Glomerular endothelial cell (primary cell): ENCODE results near the gene PWWP2B. TPM values are rescaled to one million over a fixed set of nuclear protein-coding genes. Genes with fewer than 3 reads are reported as not detected.
"Not testable (repeated sequence)": the region's sequence is repeated elsewhere in the genome, so short reads cannot be mapped to it uniquely, and the experiment has no call there.

Source experiments
- DNase-seq: peaks from one replicate; pipeline ENCODE4 v3.0.0-alpha.2; 2011; ENCODE audit warnings: low read depth, low spot score; ENCODE audit errors: extremely low read depth
- total RNA-seq: library from RNA; depleted of rRNA; stranded (reverse); fragments of >200 nt; gene quantifications from 2 replicates; pipeline ENCODE4 v1.2.3, GENCODE V29; 2015

Gene PWWP2B
- total RNA-seq, 1 donor from 2014 or later: 17.3 TPM

DNA sequence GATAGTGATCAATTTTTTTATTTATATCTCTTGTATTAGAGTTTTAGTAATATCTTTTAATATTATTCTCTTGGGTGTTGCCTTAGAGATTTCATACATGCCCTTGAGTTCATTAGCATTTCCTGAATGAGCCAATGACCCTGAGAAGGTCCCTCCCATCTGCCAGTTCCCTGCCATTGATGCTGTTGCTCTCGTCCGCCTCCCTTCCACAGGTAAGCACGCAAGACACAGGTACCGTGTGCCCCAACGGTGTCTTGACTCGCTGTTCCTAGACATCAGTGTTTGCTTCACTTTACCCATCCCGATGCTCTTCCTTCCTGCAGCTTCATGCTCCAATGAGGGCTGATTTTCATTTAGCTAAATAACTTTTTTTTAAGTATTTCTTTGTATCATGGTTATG, 19.7 kb upstream of the PWWP2B start:
- DNase-seq: no peak

DNA sequence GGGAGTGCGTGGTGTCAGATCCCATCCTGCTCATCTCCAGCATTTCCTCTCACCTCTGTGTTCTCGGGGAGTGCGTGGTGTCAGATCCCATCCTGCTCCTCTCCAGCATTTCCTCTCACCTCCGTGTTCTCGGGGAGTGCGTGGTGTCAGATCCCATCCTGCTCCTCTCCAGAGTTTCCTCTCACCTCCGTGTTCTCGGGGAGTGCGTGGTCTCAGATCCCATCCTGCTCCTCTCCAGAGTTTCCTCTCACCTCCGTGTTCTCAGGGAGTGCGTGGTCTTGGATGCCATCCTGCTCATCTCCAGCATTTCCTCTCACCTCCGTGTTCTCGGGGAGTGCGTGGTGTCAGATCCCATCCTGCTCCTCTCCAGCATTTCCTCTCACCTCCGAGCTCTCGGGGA, 18.0 kb upstream of the PWWP2B start:
- DNase-seq: not testable (repeated sequence)

DNA sequence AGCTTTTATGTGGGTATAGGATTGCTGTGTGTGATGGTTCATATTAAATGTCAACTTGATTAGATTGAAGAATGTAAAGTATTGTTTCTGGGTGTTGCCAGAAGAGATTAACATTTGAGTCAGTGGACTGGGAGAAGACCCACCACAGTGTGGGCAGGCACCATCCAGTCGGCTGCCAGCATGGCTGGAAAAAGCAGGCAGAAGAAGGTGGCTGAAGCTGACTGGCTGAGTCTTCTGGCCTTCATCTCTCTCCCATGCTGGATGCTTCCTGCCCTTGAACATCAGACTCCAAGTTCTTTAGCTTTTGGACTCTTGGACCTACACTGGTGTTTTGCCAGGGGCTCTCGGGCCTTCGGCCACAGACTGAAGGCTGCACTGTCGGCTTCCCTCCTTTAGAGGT, 16.0 kb upstream of the PWWP2B start:
- DNase-seq: not testable (repeated sequence)

DNA sequence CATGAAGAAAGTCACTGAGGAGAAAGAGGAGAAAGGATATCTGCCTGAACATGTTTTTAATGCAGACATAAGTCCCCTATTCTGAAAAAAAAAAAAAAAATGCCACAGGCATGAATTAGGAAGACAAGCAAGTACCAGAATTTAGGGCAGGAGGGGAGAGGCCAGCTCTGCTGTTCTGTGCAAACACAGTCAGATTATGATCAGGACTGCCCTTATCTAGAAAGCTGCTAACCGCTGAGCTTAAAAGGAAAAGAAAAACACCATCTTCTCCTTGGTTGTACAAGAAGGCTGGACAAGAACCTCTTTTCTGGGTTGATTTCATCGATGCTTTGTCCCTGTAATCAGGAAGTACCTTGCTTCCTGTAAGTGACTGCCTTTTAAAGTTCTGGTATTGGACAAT, 15.3 kb upstream of the PWWP2B start:
- no peak for DNase-seq

DNA sequence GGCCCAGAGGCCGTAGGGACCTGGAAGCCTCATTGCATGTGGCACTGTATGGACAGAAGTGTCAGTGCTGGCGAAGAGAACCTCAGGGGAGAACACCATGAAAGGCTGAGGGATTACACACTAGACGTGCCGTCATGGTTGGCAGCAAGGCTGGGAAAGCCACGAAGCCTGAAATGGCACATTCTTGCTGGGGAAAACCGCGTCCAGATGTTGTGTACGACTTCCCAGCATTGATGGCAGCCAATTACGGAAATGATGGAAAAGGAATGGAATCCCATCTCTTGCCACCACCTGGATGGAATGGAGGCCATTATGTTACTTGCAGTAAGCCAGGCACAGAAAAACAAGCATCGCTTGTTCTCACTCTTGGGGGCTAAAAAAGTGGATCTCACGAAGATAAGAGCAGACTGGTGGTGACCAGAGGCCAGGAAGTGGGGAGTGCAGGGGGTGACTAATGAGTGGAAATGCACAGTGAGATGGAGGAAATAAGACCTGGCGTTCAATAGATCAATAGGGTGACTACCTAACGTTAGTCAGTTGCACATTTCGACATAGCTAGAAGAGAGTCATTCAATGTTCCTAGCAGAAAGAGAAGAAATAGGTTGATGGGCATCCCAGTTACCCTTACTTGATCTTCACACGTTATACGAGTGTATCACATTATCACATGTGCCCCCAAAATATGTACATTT, 14.6 kb upstream of the PWWP2B start:
- no peak for DNase-seq

DNA sequence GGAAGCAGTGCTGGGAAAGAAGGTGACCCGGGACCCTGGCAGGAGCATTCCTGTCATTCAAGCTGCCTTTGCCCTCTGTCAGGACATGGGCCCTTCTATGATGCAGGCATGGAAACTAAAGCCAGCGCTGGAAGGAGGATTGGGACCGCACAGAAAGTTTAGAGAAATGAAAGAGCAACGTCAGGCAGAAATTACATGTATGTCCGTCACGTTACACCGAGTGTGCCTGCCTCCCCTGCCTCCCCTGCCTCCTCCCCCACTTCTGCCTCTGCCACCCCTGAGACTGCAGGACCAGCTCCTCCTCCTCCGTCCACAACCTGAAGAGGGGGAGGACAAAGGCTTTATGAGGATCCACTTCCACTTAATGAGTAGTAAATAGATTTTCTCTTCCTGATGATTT, 13.9 kb upstream of the PWWP2B start:
- DNase-seq: no peak

DNA sequence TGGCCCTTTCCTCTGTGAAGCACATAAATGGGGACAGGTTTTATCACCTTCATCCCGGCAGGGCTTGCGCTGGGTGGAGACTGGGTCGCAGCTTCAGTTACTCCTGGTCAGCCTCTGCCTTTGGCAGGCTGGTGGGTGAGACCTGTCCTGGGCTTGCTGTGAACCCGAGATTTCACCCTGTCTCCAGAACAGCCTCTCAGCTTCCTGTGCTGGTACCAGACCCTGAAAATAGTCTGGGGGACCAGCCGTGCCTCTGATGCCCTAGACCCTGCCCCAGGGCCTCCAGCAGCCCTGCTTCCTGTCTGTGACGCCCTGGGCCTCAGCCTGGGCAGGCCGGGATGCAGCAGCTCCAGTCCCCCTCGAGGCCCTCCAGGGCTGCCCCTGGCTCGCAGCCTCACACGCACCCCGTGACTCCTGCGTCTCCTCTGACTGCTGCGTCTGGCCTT, 13.2 kb upstream of the PWWP2B start:
- DNase-seq: no peak

DNA sequence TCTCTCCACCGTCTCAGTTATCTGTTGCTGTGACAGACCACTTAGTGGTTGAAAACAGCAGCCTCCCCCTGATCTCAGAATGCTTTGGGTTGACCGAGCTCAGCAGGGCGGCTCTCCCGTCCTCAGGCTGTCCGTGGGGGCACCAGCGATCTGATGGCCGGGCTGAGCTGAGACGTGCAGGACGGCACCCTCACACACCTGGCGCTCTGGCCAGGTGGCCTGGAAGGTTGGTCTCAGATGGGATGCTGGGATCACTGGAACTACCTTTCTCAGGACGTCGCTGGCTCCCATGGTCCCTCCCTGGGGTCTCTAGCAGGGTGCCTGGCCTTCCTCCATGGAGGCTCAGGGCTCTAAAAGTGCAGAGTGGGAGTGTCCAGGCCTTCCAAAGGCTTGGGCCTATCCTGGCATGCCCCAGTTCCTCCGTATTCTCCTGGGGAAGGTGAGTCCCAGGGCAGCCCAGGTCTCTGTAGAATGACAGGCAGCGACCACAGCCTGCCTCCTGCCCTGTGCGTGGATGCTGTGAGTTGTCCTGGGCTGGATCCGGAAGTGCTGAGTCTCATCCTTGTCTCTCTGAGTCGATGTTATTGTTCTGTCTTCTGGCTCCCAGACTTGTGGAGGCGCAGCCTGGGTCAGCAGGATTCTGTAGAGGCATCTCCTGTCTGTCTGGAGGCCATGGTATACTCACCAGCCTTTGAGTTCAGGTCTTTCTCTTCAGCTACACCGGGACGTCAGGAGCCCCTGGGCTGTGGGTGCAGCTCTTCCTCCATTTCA, 12.2 kb upstream of the PWWP2B start:
- DNase-seq: no peak

DNA sequence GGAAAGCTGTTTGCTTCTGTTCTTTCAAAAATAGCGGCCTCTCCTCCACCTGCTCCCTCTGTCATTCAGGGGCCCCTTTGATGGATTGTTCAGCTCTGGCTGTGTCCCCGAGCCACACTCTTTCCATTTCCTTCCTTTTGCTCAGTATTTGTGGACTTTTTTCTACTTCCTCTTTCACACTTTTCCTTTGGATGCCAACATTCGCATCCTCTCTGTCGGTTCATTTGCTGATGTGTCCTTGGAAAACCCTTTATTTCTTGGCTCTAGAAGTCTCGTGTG, 11.7 kb upstream of the PWWP2B start:
- DNase-seq: no peak

DNA sequence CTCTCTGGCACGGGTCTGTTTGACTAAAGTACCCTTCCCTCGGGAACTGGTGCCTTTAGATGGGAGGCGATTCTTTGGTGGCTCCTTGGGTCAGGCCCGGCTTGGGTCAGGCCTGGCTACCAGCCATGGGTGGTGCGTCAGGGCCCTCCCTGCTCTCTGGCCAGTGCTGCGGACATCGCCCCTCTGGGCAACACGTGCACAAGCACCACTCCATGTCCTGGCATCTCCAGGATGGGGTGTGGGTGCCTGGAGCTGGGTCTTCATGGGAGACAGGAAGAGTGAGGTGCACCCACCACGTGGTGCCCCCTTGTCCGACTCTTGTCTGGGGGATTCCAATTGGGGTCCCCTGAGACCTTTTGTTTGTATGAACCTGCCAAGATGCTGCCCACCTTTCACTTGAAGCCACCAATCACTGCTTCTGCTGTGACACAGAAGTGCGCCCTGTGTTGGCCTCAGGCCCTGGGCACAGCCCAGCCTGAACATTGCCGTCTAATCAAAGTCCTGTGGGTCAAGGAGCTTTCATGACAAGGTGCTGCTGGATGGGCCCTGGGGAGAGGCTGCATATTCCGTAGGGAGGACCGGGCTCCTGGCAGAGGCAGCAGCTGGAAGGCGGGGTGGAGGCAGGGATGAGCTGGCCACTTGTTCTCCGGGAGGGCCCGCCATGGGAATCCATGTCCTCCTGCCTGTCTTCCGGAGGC, 11.1 kb upstream of the PWWP2B start:
- no peak for DNase-seq

DNA sequence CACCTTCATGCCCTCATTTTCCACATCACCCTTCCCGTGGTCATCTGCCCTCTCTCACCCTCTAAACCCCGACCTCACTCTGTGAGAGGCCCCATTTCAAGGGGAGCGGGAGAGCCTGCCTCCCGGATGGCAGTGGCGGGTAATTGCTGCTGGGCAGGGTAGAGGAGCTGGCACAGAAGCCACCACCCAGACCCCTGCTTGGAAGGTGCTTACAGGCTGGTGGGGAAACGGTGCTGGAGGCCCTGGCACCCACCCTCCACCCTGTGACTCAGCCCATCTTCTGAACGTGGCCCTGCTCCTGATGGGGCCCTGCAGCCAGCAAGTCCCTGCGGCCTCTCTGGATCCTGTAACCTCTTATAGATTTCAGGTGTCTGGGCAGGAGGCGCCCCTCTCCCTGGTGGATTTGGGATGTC, 10.6 kb upstream of the PWWP2B start:
- DNase-seq: no peak

DNA sequence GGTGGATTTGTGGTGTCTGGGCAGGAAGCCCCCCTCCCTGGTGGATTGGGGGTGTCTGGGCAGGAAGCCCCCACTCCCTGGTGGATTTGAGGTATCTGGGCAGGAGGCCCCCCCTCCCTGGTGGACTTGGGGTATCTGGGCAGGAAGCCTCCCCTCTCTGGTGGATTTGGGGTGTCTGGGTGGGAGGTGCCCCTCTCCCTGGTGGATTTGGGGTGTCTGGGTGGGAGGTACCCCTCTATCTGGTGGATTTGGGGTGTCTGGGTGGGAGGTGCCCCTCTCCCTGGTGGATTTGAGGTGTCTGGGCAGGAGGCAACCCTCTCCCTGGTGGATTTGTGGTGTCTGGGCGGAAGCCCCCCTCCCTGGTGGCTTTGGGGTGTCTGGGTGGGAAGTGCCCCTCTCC, 10.1 kb upstream of the PWWP2B start:
- not testable (repeated sequence) for DNase-seq

DNA sequence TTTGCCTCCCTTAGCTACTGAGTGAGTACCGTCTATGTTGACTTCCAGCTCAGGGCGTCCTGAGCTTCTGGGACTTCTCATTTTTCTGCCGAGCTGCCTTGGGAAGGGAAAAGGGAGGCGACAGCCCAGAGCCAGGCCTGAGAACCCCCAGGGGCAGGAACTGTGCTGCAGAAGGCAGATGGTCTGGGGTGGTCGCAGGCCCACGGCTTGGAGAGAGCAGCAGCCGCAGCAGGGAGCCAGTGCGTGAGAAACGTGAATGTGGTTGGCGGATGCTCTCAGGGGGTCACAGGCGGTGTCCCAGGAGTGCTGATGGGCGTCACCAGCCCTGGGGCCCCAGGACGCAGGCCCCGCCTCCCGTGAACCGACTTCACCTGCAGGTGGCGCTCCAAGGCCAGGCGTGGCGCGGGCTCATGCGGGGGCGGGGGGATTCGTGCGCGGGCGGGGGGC, 9.2 kb upstream of the PWWP2B start:
- no peak for DNase-seq

DNA sequence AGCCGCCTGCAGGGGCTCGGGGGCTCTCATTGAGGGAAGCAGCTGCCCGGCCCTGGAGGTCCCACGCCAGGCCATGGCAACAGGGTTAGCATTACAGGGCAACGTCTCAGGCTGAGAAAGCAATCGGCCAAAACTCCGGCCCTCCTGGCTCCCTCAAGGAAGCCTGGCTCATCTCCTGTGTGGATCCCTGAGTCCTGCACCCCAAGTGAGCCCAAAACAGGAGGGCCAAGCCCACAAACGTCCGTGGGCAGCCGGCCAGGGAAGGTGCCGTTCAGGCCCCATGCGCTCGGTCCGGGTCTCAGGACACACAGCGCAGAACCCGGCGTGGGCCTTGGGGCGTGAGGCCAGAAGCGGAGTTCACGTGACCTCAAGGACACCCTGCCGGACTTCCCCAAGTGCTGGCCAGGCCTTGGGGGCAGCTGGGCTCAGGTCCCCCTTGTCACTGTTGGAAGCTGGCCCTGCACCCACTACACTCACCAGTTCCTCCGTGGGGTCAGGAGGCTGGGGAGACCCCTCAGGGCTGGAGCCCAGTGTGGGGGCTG, 8.0 kb upstream of the PWWP2B start:
- no peak for DNase-seq

DNA sequence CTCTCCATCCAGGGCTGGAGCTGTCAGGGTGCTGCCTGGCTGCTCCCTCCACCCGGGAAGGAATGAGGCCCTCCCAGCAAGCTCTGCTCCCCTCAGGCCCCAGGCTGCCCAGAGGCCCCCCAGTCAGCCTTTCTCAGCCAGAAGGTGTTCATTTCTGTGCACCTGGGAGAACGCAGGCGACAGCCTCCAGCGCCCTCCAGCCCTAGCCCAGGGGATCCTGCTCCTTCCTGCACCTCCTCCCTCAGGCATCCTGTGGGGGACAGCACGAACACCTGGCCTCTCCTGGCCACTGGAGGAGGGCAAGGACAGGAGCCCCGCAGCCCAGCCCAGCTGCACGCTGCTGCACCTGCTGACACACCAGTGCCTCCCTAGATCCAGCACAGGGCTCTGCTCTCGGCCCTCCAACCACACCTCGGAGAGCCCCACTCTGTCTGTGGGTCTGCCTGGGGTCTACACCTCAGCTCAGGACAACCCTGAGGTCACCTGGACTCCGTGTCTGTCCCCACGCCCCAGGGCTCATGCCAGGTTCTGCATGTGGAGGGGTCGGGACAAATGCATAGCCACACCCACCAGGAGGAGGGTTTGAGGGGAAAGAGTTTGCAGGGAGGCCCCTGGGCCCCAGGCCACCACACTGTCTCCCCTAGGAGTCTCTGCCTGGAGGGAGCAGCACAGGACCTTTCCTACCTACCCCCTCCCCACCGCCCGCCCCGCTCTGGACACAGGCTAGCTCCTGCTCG, 7.4 kb upstream of the PWWP2B start:
- DNase-seq: no peak

DNA sequence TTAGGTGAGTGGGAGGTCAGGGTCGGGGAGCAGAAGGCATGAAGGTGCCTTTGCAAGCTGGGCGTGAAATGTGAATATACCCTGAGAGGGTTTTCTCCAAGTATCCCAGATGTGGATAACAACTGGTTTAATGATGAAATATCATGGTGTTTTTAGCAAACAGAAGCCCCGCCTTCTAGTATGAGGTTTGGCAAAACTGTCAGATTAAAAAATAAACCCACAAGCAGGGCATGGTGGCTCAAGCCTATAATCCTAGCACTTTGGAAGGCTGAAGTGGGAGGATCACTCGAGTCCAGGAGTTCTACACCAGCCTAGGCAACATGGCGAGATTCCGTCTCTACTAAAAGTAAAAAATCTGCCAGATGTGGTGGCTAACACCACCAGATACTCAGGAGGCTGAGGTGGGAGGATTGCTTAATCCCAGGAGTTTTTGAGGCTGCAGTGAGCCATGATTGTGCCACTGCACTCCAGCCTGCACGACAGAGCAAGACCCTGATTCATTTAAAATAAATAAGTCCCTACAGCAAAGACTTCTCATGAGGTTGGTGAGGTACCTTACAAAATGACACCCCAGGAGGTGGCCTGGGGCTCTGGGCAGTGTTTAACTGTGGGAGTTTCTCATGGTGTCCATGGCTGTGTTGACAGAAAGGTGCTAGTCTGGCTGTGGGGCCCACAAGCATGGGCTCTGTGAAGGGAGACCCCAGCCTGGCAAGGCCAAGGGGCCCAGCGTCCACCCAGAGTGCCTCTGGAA, 6.7 kb upstream of the PWWP2B start:
- no peak for DNase-seq

DNA sequence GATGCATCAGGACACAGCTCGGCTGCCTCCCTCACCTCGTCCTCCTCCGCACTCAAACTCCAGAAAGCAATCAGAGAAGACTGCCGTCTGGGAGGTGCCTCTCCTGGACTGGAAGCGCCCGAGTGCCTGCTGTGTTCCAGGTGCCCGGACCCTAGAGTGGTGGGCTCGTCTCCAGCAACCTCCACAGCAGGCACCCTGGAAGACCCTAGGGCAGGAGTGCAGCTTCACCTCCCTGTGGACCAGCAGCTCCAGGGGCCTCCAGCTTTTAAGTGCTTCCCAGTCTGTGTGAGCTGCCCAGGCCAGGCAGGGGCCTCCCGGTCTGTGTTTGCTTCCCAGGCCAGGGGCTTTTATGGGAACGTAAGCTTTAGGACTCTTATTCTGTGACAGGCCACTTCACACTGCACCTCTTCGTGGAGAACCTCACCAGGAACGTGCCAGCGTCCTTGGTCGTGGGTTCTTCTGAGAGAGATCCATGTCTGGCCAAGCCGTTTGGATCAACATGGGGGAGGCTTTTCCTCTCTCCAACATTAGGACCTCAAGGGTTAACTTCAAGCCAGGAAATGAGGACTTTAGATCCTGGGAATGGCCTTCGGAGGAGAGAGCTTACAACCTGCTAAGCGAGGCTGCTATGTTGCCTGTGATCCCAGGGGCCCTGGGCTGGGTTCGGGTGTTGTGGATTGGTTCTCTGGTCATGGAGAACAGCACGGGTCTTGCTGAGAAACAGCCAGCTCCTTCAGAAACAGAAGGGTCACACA, 5.9 kb upstream of the PWWP2B start:
- no peak for DNase-seq

DNA sequence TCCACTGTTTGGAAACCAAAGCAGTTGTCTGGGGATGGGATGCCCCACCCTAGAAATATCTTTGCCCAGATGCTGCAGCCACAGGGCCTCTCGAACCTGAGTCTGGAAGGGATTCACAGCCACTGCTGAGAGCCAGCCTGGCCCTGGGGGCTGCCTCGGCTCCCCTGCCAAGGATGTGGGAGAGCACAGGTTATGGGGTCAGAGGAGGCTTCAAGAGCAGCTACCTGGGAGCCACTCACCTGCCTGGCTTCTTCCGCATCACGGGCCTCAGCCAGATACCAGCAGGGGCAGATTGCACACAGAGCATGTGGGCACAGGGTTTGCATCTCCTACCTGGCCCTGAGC, 5.4 kb upstream of the PWWP2B start:
- DNase-seq: no peak

DNA sequence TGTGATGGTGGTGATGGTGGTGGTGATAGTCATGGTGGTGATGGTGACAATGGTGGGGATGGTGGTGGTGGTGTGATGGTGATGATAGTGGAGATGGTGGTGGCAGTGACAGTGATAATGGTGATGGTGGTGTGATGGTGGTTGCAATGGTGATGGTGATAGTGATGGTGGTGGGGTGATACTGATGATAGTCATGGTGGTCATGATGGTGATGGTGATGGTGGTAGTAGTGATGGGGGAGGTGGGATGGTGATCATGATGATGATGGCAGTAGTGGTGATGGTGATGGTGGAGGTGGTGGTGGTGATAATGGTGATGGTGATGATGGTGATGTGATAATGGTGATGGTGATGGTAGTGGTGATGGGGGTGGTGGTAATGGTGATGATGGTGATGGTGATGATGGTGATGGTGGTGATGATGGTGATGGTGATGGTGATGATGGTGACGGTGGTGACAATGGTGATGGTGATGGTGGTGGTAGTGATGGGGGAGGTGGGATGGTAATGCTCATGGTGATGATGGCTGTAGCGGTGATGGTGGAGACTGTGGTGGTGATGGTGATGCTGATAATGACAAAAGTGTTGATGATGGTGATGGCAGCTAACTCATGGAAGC, 4.7 kb upstream of the PWWP2B start:
- DNase-seq: no peak
